PFSK-1 (cell line): Measurements from ENCODE around the gene CPLX4.

Source experiments
- FOXP2 ChIP-seq: optimal IDR thresholded peaks from 2 replicates; pipeline ENCODE3; 2011; ENCODE audit warnings: borderline replicate concordance, control low read depth, inconsistent platforms; ENCODE audit not compliant: insufficient read depth; ENCODE audit errors: extremely low read length, extremely low read depth
- POLR2AphosphoS5 ChIP-seq: IDR thresholded peaks from 2 replicates; pipeline ENCODE4 v1.6.1; 2012; ENCODE audit warnings: low read depth, mild to moderate bottlenecking, control low read depth, low read length, moderate library complexity
- SIN3A ChIP-seq: IDR thresholded peaks from 2 replicates; pipeline ENCODE4 v1.6.1; 2012; ENCODE audit warnings: mild to moderate bottlenecking, low read length, moderate library complexity, borderline replicate concordance; ENCODE audit not compliant: insufficient read depth
- TAF1 ChIP-seq: IDR thresholded peaks from 2 replicates; pipeline ENCODE4 v1.6.1; 2012; ENCODE audit warnings: low read length, control low read depth, borderline replicate concordance; ENCODE audit not compliant: insufficient read depth
- TF ChIP-seq, protein P1 (sequence below), 2 experiments: IDR thresholded peaks; 2 replicates each; pipeline versions ENCODE4 v1.6.1 to v1.8.0; 2011 to 2012; ENCODE audit warnings: low read depth in 2 of 2, low read length in 2 of 2, control low read depth in 1 of 2, inconsistent platforms in 1 of 2, mild to moderate bottlenecking in 1 of 2, moderate library complexity in 1 of 2; ENCODE audit not compliant: insufficient read depth in 1 of 2

CPLX4 gene

DNA sequence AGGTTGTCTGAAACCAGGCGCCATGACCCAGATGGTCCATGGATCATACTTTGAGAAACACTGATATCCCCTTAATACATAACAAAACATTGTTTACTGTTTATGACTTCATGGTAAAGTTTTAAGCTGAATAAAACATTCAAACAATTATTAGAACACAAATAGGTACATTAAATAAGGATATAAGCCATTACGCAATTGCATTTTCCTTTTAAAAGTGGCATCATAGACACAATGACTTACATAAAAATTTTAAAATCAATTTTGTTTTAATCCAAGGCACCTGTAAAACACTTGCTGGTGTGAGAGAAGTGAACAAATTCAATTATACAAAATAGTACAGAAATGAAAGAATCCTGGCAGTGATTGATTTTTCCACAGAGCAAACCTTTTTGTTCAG, 10.2 kb upstream of the CPLX4 start:
- TF ChIP-seq FOXP2 (no peak), SIN3A (no peak), POLR2AphosphoS5 (no peak), TAF1 (no peak)
- TF ChIP-seq, protein P1, sequence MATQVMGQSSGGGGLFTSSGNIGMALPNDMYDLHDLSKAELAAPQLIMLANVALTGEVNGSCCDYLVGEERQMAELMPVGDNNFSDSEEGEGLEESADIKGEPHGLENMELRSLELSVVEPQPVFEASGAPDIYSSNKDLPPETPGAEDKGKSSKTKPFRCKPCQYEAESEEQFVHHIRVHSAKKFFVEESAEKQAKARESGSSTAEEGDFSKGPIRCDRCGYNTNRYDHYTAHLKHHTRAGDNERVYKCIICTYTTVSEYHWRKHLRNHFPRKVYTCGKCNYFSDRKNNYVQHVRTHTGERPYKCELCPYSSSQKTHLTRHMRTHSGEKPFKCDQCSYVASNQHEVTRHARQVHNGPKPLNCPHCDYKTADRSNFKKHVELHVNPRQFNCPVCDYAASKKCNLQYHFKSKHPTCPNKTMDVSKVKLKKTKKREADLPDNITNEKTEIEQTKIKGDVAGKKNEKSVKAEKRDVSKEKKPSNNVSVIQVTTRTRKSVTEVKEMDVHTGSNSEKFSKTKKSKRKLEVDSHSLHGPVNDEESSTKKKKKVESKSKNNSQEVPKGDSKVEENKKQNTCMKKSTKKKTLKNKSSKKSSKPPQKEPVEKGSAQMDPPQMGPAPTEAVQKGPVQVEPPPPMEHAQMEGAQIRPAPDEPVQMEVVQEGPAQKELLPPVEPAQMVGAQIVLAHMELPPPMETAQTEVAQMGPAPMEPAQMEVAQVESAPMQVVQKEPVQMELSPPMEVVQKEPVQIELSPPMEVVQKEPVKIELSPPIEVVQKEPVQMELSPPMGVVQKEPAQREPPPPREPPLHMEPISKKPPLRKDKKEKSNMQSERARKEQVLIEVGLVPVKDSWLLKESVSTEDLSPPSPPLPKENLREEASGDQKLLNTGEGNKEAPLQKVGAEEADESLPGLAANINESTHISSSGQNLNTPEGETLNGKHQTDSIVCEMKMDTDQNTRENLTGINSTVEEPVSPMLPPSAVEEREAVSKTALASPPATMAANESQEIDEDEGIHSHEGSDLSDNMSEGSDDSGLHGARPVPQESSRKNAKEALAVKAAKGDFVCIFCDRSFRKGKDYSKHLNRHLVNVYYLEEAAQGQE (IDR thresholded peaks at IDR 0.05; ENCODE audit: insufficient read depth in 1 of 2, low read depth in 2 of 2, low read length in 2 of 2) = no peak

DNA sequence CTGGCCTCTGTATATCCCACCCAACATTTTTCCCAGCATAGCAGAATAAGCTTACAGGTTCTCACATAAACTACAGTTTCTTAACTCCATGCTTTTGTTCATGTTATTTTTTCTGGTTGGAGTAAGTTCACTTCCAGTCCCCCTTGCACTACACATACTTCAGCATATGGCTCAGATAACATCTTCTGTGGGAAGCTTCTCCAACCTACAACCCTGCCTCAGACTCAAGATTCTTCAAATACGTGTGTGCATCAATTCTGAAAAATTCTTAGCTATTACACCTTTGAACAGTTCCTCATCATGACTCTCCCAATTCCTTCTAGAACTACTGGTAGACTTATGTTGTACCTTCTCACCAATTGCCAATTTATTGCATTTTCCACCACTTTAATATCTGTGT, 7.5 kb upstream of the CPLX4 start:
- TF ChIP-seq FOXP2 = no peak
- no peak for TF ChIP-seq TAF1
- TF ChIP-seq SIN3A = no peak
- TF ChIP-seq, protein P1 (IDR thresholded peaks at IDR 0.05; ENCODE audit: insufficient read depth in 1 of 2, low read depth in 2 of 2, low read length in 2 of 2) = no peak
- TF ChIP-seq POLR2AphosphoS5 = no peak

DNA sequence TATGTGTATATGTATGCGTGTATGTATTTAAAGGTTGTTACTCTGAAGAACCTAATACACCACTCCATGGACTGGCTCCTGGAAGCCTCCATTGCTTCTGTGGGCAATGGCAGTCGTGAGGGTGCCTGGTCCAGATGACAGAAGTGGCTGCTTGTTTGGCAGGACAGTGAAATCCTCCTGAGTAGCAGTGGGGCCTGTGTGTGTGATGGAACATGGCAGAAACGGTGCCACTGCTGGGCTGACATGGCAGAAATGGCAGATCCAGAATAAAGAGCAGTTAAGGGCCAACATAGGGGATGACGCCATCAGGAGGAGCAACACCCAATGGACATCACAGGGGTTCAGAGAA, 6.1 kb upstream of the CPLX4 start:
- TF ChIP-seq, protein P1 (IDR thresholded peaks at IDR 0.05; ENCODE audit: insufficient read depth in 1 of 2, low read depth in 2 of 2, low read length in 2 of 2) = no peak
- TF ChIP-seq FOXP2 = no peak
- TF ChIP-seq SIN3A = no peak
- TF ChIP-seq TAF1 = no peak

DNA sequence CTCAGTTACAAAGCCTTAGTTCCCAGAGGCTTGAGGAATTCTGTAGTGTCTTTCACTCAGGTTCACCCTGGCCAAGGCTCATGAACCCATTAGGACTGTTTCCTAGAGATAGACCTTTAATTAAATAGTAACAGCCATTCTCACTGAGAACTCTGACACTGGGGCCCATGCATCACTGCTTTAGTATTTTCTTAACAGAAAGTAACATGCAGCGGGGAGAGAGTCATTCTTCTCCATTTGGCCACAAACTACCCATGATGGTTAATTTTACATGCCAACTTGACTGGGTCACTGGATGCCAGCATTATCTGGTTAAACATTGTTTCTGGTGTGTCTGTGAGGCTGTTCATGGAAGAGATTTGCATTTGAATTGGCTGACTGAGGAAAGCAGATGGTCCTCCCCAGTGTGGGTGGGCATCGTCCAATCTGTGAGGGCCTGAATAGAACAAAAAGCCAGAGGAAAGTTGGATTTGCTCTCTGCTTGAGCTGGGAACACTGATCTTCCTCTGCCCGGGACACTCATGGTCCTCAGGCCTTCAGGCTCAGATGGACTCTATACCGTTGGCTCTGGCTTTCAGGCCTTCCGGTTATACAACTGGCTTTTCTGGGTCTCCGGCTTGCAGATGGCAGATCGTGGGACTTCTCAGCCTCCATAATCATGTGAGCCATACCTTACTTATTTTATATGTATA, 5.6 kb upstream of the CPLX4 start:
- no peak for TF ChIP-seq TAF1
- TF ChIP-seq SIN3A = no peak
- TF ChIP-seq POLR2AphosphoS5 = no peak
- TF ChIP-seq, protein P1 (IDR thresholded peaks at IDR 0.05; ENCODE audit: insufficient read depth in 1 of 2, low read depth in 2 of 2, low read length in 2 of 2) = no peak
- no peak for TF ChIP-seq FOXP2

DNA sequence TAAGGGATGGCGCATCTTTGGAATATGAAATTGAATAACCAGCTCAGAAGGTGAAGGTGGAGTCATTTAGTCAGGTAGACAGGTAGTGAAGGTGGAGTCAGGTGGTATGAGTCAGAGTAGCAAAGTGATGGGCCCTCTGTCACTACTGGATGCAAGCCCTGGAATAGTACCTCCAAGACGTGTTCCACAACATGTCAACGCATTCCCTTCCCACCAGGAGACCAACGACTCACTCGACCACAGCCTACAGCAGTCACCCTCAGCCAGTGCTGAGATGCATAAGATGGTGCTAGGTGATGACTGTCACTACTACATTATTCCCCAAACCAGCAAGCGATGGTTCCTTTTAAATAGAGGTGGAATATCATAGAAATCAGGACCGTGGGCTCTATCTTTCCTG, 6.8 kb downstream of the CPLX4 start:
- TF ChIP-seq, protein P1 (IDR thresholded peaks at IDR 0.05; ENCODE audit: insufficient read depth in 1 of 2, low read depth in 2 of 2, low read length in 2 of 2) = no peak
- no peak for TF ChIP-seq SIN3A
- no peak for TF ChIP-seq FOXP2
- TF ChIP-seq TAF1 = no peak
